ENCODE results near the gene SPTB.

Gene SPTB

GRCh38 chr14:64919215-64919614 lies 39.5 kb upstream of the SPTB start:
- Histone ChIP-seq H2BK15ac (ENCODE audit: low read length) (no peak overlapping the region), H2AK5ac (ENCODE audit: low read depth, low read length) (no peak overlapping the region), H3K9ac (ENCODE audit: low read depth, low read length, poor library complexity) (no peak overlapping the region), H2AFZ (ENCODE audit: low read length) (no peak overlapping the region), H2BK120ac (ENCODE audit: low read depth, low read length) (no peak overlapping the region), H4K8ac (ENCODE audit: low read depth, low read length) (no peak overlapping the region), H3K9me3 (replicated peaks in 1 of 2; ENCODE audit: control insufficient read depth in 2 of 2, insufficient read depth in 1 of 2, low read depth in 1 of 2, low read length in 2 of 2) (no peaks in the 10 kb centered on the region), H3K4ac (ENCODE audit: low read length) (no peak overlapping the region), H3K27me3 (ENCODE audit: control insufficient read depth in 3 of 3, insufficient read depth in 3 of 3, low read depth in 1 of 3, low read length in 3 of 3) (no peaks in the 10 kb centered on the region), H3K36me3 (replicated peaks in 1 of 2; ENCODE audit: control insufficient read depth in 2 of 2, insufficient read depth in 2 of 2, low read length in 2 of 2) (peaks cover 0 to 9% of the 10 kb centered on the region in 2 donors), H3K4me1 (ENCODE audit: control insufficient read depth in 2 of 2, insufficient read depth in 1 of 2, low read depth in 1 of 2, low read length in 2 of 2) (peaks cover 0 to 10% of the 10 kb centered on the region in 2 donors), H4K91ac (ENCODE audit: low read depth, low read length, poor library complexity) (no peak overlapping the region), H3K27ac (replicated peaks; ENCODE audit: low read length) (no peak overlapping the region), H3K14ac (ENCODE audit: low read length) (no peak overlapping the region), H3K4me2 (ENCODE audit: insufficient read depth, low read length, poor library complexity, severe bottlenecking) (no peak overlapping the region), H3K23ac (ENCODE audit: low read depth, low read length, poor library complexity) (no peak overlapping the region), H2BK12ac (ENCODE audit: low read length) (no peak overlapping the region), H3K79me1 (ENCODE audit: low read depth, low read length) (peaks cover 2% of the 10 kb centered on the region), H2BK5ac (ENCODE audit: low read length) (no peak overlapping the region), H3K18ac (ENCODE audit: low read length) (no peak overlapping the region), H3K4me3 (ENCODE audit: low read length in 2 of 2) (no peak overlapping the region)
- no peak for DNase-seq (ENCODE audit: low spot score)

GRCh38 chr14:64918216-64918615 lies 38.5 kb upstream of the SPTB start:
- Histone ChIP-seq H3K36me3 (replicated peaks in 1 of 2; ENCODE audit: control insufficient read depth in 2 of 2, insufficient read depth in 2 of 2, low read length in 2 of 2) (peaks cover 0 to 3% of the 10 kb centered on the region in 2 donors), H3K27ac (replicated peaks; ENCODE audit: low read length) (no peak overlapping the region)

DNA sequence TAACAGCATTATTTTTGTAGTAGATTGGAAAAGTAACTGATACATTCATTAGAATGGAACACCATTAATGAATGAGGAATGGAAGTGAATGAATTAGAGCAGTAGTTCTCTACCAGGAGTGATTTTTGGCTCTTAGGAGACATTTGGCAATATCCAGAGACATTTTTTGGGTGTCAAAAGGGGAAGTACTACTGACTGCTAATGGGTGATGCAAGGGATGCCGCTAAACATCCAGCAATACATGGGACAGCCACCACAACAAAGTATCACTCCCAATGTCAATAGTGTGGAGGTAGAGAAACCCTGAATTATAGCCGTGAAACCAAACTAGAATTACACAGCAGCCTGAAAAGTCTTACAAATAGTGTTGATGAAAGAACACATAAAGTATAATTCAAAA lies 36.1 kb upstream of the SPTB start:
- Histone ChIP-seq H3K27me3 (ENCODE audit: control insufficient read depth in 3 of 3, insufficient read depth in 3 of 3, low read depth in 1 of 3, low read length in 3 of 3) (no peaks in the 10 kb centered on the region), H3K4me1 (ENCODE audit: control insufficient read depth in 2 of 2, insufficient read depth in 1 of 2, low read depth in 1 of 2, low read length in 2 of 2) (peaks cover 0 to 10% of the 10 kb centered on the region in 2 donors), H3K36me3 (replicated peaks in 1 of 2; ENCODE audit: control insufficient read depth in 2 of 2, insufficient read depth in 2 of 2, low read length in 2 of 2) (peaks cover 0 to 3% of the 10 kb centered on the region in 2 donors), H4K8ac (ENCODE audit: low read depth, low read length) (no peak overlapping the region), H2AK5ac (ENCODE audit: low read depth, low read length) (no peak overlapping the region), H3K4me3 (ENCODE audit: low read length in 2 of 2) (no peak overlapping the region), H3K14ac (ENCODE audit: low read length) (no peak overlapping the region), H3K4ac (ENCODE audit: low read length) (no peak overlapping the region), H3K18ac (ENCODE audit: low read length) (no peak overlapping the region), H2BK120ac (ENCODE audit: low read depth, low read length) (no peak overlapping the region), H3K79me1 (ENCODE audit: low read depth, low read length) (peaks cover 2% of the 10 kb centered on the region), H3K23ac (ENCODE audit: low read depth, low read length, poor library complexity) (no peak overlapping the region), H3K4me2 (ENCODE audit: insufficient read depth, low read length, poor library complexity, severe bottlenecking) (no peak overlapping the region), H3K9ac (ENCODE audit: low read depth, low read length, poor library complexity) (no peak overlapping the region), H2BK15ac (ENCODE audit: low read length) (no peak overlapping the region), H2BK12ac (ENCODE audit: low read length) (no peak overlapping the region), H2AFZ (ENCODE audit: low read length) (no peak overlapping the region), H2BK5ac (ENCODE audit: low read length) (no peak overlapping the region), H4K91ac (ENCODE audit: low read depth, low read length, poor library complexity) (no peak overlapping the region), H3K27ac (replicated peaks; ENCODE audit: low read length) (no peak overlapping the region), H3K9me3 (replicated peaks in 1 of 2; ENCODE audit: control insufficient read depth in 2 of 2, insufficient read depth in 1 of 2, low read depth in 1 of 2, low read length in 2 of 2) (no peaks in the 10 kb centered on the region)
- no peak for DNase-seq (ENCODE audit: low spot score)
- WGBS, 2 donors (ENCODE audit: extremely low coverage in 2 of 2, insufficient read length in 2 of 2, insufficient replicate concordance in 1 of 2) = no CpG with 5 or more reads among the region's 2 CpGs

More at GRCh38 chr14:64918216-64918615, 38.5 kb upstream of the SPTB start:
- H3K14ac ChIP-seq (ENCODE audit: low read length) = no peak overlapping the region
- H4K8ac ChIP-seq (ENCODE audit: low read depth, low read length) = no peak overlapping the region
- peaks cover 0 to 10% of the 10 kb centered on the region in 2 donors for H3K4me1 ChIP-seq (ENCODE audit: control insufficient read depth in 2 of 2, insufficient read depth in 1 of 2, low read depth in 1 of 2, low read length in 2 of 2)
- H2BK5ac ChIP-seq (ENCODE audit: low read length) = no peak overlapping the region
- H4K91ac ChIP-seq (ENCODE audit: low read depth, low read length, poor library complexity) = no peak overlapping the region
- no peak for DNase-seq (ENCODE audit: low spot score)
- H3K4me3 ChIP-seq (ENCODE audit: low read length in 2 of 2) = no peak overlapping the region
- no peaks in the 10 kb centered on the region for H3K9me3 ChIP-seq (replicated peaks in 1 of 2; ENCODE audit: control insufficient read depth in 2 of 2, insufficient read depth in 1 of 2, low read depth in 1 of 2, low read length in 2 of 2)
- H2BK12ac ChIP-seq (ENCODE audit: low read length) = no peak overlapping the region
- H3K4me2 ChIP-seq (ENCODE audit: insufficient read depth, low read length, poor library complexity, severe bottlenecking) = no peak overlapping the region
- no CpG with 5 or more reads among the region's 4 CpGs for WGBS, 2 donors (ENCODE audit: extremely low coverage in 2 of 2, insufficient read length in 2 of 2, insufficient replicate concordance in 1 of 2)
- no peak overlapping the region for H3K9ac ChIP-seq (ENCODE audit: low read depth, low read length, poor library complexity)
- no peak overlapping the region for H2AK5ac ChIP-seq (ENCODE audit: low read depth, low read length)
- no peak overlapping the region for H3K23ac ChIP-seq (ENCODE audit: low read depth, low read length, poor library complexity)
- H3K27me3 ChIP-seq (ENCODE audit: control insufficient read depth in 3 of 3, insufficient read depth in 3 of 3, low read depth in 1 of 3, low read length in 3 of 3) = no peaks in the 10 kb centered on the region
- H2BK15ac ChIP-seq (ENCODE audit: low read length) = no peak overlapping the region
- no peak overlapping the region for H2AFZ ChIP-seq (ENCODE audit: low read length)
- peaks cover 2% of the 10 kb centered on the region for H3K79me1 ChIP-seq (ENCODE audit: low read depth, low read length)
- H3K18ac ChIP-seq (ENCODE audit: low read length) = no peak overlapping the region
- no peak overlapping the region for H2BK120ac ChIP-seq (ENCODE audit: low read depth, low read length)
- no peak overlapping the region for H3K4ac ChIP-seq (ENCODE audit: low read length)

DNA sequence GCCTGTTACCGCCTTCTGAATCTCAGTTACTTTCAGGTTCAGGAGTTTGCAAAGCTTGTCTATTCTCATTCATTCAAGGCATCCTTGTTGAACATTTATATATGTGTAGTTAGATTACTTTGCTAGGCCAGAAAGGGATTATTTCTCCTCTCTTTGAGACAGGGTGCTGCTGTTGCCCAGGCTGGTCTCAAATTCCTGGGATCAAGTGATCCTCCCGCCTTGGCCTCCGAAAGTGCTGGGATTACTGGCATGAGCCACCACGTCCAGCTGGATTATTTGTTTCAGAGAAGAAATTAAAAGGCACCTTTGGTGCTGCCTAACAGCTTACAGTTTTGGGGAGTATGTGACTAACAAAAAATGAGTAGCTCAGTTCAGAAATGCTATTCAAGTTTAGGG lies 35.3 kb upstream of the SPTB start:
- Histone ChIP-seq H4K8ac (ENCODE audit: low read depth, low read length) (no peak overlapping the region), H3K4me1 (ENCODE audit: control insufficient read depth in 2 of 2, insufficient read depth in 1 of 2, low read depth in 1 of 2, low read length in 2 of 2) (peaks cover 0 to 10% of the 10 kb centered on the region in 2 donors), H2AK5ac (ENCODE audit: low read depth, low read length) (no peak overlapping the region), H4K91ac (ENCODE audit: low read depth, low read length, poor library complexity) (no peak overlapping the region), H3K79me1 (ENCODE audit: low read depth, low read length) (peaks cover 2% of the 10 kb centered on the region), H3K4ac (ENCODE audit: low read length) (no peak overlapping the region), H3K18ac (ENCODE audit: low read length) (no peak overlapping the region), H3K14ac (ENCODE audit: low read length) (no peak overlapping the region), H2AFZ (ENCODE audit: low read length) (peak overlapping the region; percentile 94), H3K23ac (ENCODE audit: low read depth, low read length, poor library complexity) (no peak overlapping the region), H3K27me3 (ENCODE audit: control insufficient read depth in 3 of 3, insufficient read depth in 3 of 3, low read depth in 1 of 3, low read length in 3 of 3) (no peaks in the 10 kb centered on the region), H3K9me3 (replicated peaks in 1 of 2; ENCODE audit: control insufficient read depth in 2 of 2, insufficient read depth in 1 of 2, low read depth in 1 of 2, low read length in 2 of 2) (no peaks in the 10 kb centered on the region), H2BK12ac (ENCODE audit: low read length) (no peak overlapping the region), H2BK15ac (ENCODE audit: low read length) (no peak overlapping the region), H2BK5ac (ENCODE audit: low read length) (no peak overlapping the region), H2BK120ac (ENCODE audit: low read depth, low read length) (no peak overlapping the region), H3K4me2 (ENCODE audit: insufficient read depth, low read length, poor library complexity, severe bottlenecking) (peak overlapping the region; percentile 79), H3K4me3 (ENCODE audit: low read length in 2 of 2) (peak overlapping the region; percentile 65 to 94), H3K36me3 (replicated peaks in 1 of 2; ENCODE audit: control insufficient read depth in 2 of 2, insufficient read depth in 2 of 2, low read length in 2 of 2) (peaks cover 0 to 3% of the 10 kb centered on the region in 2 donors), H3K9ac (ENCODE audit: low read depth, low read length, poor library complexity) (no peak overlapping the region), H3K27ac (replicated peaks; ENCODE audit: low read length) (no peak overlapping the region)
- DNase-seq (ENCODE audit: low spot score) = no peak
- WGBS, 2 donors (ENCODE audit: extremely low coverage in 2 of 2, insufficient read length in 2 of 2, insufficient replicate concordance in 1 of 2) = no CpG with 5 or more reads among the region's 4 CpGs
